SJCRH30 (cell line): Measurements from ENCODE around the gene BCAP31. TPM values are rescaled to one million over a fixed set of nuclear protein-coding genes. Genes with fewer than 3 reads are reported as not detected.

Experiments
- DNase-seq, 2 experiments: peaks; one replicate each; pipeline ENCODE4 v3.0.0-alpha.2; 2015 to 2020
- H3K27ac ChIP-seq: fragments of 250-450 bp; sonication (Bioruptor Pico); 2 replicates; pipeline ENCODE4 v1.5.1; 2020; ENCODE audit warnings: mild to moderate bottlenecking, moderate library complexity
- H3K27me3 ChIP-seq: fragments of 250-450 bp; sonication (Bioruptor Pico); 2 replicates; pipeline ENCODE4 v1.5.1; 2020; ENCODE audit warnings: mild to moderate bottlenecking, moderate library complexity
- H3K36me3 ChIP-seq: fragments of 250-450 bp; sonication (Bioruptor Pico); 2 replicates; pipeline ENCODE4 v1.5.1; 2020; ENCODE audit warnings: mild to moderate bottlenecking, moderate library complexity
- H3K4me1 ChIP-seq: fragments of 250-450 bp; sonication (Bioruptor Pico); 2 replicates; pipeline ENCODE4 v1.5.1; 2020; ENCODE audit warnings: mild to moderate bottlenecking, moderate library complexity
- H3K4me3 ChIP-seq: fragments of 250-450 bp; sonication (Bioruptor Pico); 2 replicates; pipeline ENCODE4 v1.5.1; 2020; ENCODE audit warnings: mild to moderate bottlenecking, moderate library complexity
- H3K9me3 ChIP-seq: fragments of 250-450 bp; sonication (Bioruptor Pico); replicated peaks from 2 replicates; pipeline ENCODE4 v1.5.1; 2020; ENCODE audit warnings: mild to moderate bottlenecking, moderate library complexity
- total RNA-seq: library from RNA; depleted of rRNA; stranded (reverse); fragments of >200 nt; shearing (Covaris generic); gene quantifications from 2 replicates; pipeline ENCODE4 v1.2.3, GENCODE V29; 2014; rRNA removed

Gene BCAP31
- total RNA-seq, 1 experiment from 2014 or later = 78.0 TPM

- no peak overlapping the region for H3K4me3 ChIP-seq
- no peaks in the 10 kb centered on the region for H3K9me3 ChIP-seq
- H3K4me1 ChIP-seq = no peaks in the 10 kb centered on the region
- no peak for DNase-seq
- H3K27ac ChIP-seq = no peak overlapping the region
- no peaks in the 10 kb centered on the region for H3K27me3 ChIP-seq
- H3K36me3 ChIP-seq = no peaks in the 10 kb centered on the region
Observed at GRCh38 chrX:153662266-153662665, 61.9 kb downstream of the BCAP31 start.

GRCh38 chrX:153659268-153659667, 64.9 kb downstream of the BCAP31 start:
- Histone ChIP-seq H3K4me3 (no peak overlapping the region), H3K27me3 (no peaks in the 10 kb centered on the region), H3K36me3 (no peaks in the 10 kb centered on the region), H3K9me3 (no peaks in the 10 kb centered on the region), H3K27ac (no peak overlapping the region), H3K4me1 (no peaks in the 10 kb centered on the region)
- DNase-seq = no peak

DNA sequence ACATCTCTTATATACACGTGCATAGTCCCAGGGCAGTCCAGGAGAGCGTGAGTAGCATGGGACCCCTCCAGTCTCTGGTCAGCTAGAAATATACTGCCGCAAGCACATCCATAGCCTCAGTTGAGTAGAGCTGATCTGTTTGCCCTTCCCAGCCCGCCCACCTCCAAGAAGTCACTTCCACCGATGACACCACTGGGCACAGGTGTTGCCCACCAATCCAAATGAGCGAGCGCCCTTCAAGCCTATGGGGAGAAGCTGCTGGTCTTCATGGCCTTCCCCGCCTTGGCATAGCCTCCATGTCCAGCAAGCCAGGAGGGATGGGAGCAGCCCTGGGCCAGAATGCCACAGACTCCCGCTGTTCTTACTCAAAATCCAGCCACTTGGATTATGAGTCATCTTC, 67.0 kb downstream of the BCAP31 start:
- H3K4me3 ChIP-seq = no peak overlapping the region
- H3K36me3 ChIP-seq = no peaks in the 10 kb centered on the region
- no peaks in the 10 kb centered on the region for H3K27me3 ChIP-seq
- no peak for DNase-seq
- no peak overlapping the region for H3K27ac ChIP-seq
- no peaks in the 10 kb centered on the region for H3K4me1 ChIP-seq
- H3K9me3 ChIP-seq = no peaks in the 10 kb centered on the region; the same call in 1 of the 2 replicates

GRCh38 chrX:153653556-153653955, 70.6 kb downstream of the BCAP31 start:
- no peak for DNase-seq
- Histone ChIP-seq H3K27me3 (no peaks in the 10 kb centered on the region), H3K4me1 (no peaks in the 10 kb centered on the region), H3K27ac (no peak overlapping the region), H3K9me3 (no peaks in the 10 kb centered on the region; the same call in 1 of the 2 replicates), H3K36me3 (no peaks in the 10 kb centered on the region), H3K4me3 (no peak overlapping the region)

DNA sequence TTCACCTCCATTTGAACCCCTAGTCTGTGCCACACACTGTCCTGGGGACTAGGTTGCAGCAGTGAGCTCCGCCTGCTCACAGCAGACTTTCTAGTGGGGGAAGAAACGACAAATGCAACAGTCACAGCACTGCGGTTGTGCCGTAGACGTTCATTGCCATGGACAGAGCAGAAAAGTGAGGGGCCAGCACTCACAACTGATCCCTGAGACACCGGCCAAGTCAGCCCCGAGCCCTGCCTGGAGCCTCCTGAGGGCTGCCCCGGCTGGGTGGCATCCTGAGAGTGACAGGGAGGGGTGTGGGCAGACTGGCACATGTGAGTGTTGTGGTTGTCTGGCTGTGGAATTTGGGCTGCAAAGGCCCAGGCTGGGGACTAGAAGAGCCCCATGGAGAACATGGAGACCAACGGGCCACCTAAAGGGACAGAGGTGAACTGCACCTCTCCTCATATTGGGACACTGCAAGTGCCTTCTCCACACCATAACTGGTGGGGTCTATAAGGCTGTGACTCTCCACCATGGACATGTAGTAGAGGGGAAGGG, 72.6 kb downstream of the BCAP31 start:
- Histone ChIP-seq H3K9me3 (no peaks in the 10 kb centered on the region; the same call in 1 of the 2 replicates), H3K4me3 (no peak overlapping the region), H3K27me3 (no peaks in the 10 kb centered on the region), H3K36me3 (no peaks in the 10 kb centered on the region), H3K27ac (no peak overlapping the region), H3K4me1 (no peaks in the 10 kb centered on the region)
- peak in 1 of 2 experiments; percentile 19 for DNase-seq

DNA sequence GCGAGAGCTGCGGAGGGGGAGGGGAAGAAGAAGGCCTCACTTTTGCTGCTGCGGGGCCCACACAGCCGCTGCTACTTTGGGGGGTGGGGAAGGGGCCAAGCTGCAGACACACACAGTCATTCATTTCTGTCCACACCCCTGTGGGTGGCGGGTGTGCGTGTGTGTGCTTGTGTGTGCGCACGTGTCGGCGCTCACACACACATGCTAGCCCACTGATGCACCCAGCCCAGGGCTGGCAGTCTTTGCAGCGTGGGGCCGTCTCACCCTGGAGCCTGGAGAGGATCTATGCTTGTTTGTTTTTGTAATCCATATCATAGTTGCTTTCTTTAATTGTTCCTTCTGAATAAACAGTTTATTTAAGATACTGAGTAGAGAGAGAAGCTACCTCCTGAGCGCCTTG, 73.2 kb downstream of the BCAP31 start:
- DNase-seq = no peak
- H3K36me3 ChIP-seq = no peaks in the 10 kb centered on the region
- no peaks in the 10 kb centered on the region for H3K27me3 ChIP-seq
- no peak overlapping the region for H3K27ac ChIP-seq
- no peak overlapping the region for H3K4me3 ChIP-seq
- H3K4me1 ChIP-seq = no peaks in the 10 kb centered on the region
- H3K9me3 ChIP-seq = no peaks in the 10 kb centered on the region; the same call in 1 of the 2 replicates

Other genes starting within 250 kb of the BCAP31 start
- 0.15 and 0.16 TPM in 2 replicates for gene BGN, start 229.4 kb downstream of the BCAP31 start, total RNA-seq
- gene ATP2B3, start 206.7 kb downstream of the BCAP31 start, total RNA-seq = 0.05 and 0.06 TPM in 2 replicates
- gene CCNQ, start 125.2 kb downstream of the BCAP31 start, total RNA-seq = 27.0 and 32.5 TPM in 2 replicates
- 0.14 TPM in 1 of 2 replicates, not detected in the other for gene DUSP9, start 77.2 kb downstream of the BCAP31 start, total RNA-seq
- not detected in 2 replicates for gene PNCK, start 50.6 kb downstream of the BCAP31 start, total RNA-seq
- 9.5 TPM in 2 replicates for gene SLC6A8, start 36.5 kb downstream of the BCAP31 start, total RNA-seq
- gene ABCD1, start 469 bp upstream of the BCAP31 start, total RNA-seq = 4.8 and 4.9 TPM in 2 replicates
- 2.0 and 3.7 TPM in 2 replicates for gene PLXNB3, start 39.9 kb upstream of the BCAP31 start, total RNA-seq
- gene SRPK3, start 56.7 kb upstream of the BCAP31 start, total RNA-seq = 17.9 and 33.6 TPM in 2 replicates
- 34.3 and 35.0 TPM in 2 replicates for gene IDH3G, start 70.0 kb upstream of the BCAP31 start, total RNA-seq
- 131 and 177 TPM in 2 replicates for gene SSR4, start 70.3 kb upstream of the BCAP31 start, total RNA-seq
- 7.1 and 9.1 TPM in 2 replicates for gene PDZD4, start 106.2 kb upstream of the BCAP31 start, total RNA-seq
- gene L1CAM, start 161.8 kb upstream of the BCAP31 start, total RNA-seq = 14.2 and 14.7 TPM in 2 replicates
- gene AVPR2, start 180.3 kb upstream of the BCAP31 start, total RNA-seq = not detected in 2 replicates
- gene ARHGAP4, start 201.9 kb upstream of the BCAP31 start, total RNA-seq = 7.7 and 8.2 TPM in 2 replicates
- 58.6 and 69.6 TPM in 2 replicates for gene NAA10, start 210.7 kb upstream of the BCAP31 start, total RNA-seq
- 0.18 TPM in 1 of 2 replicates, not detected in the other for gene RENBP, start 220.3 kb upstream of the BCAP31 start, total RNA-seq
- 55.6 and 56.9 TPM in 2 replicates for gene HCFC1, start 247.4 kb upstream of the BCAP31 start, total RNA-seq
- gene TMEM187, start 248.4 kb upstream of the BCAP31 start, total RNA-seq = 0.97 and 1.7 TPM in 2 replicates